ENCODE measurements around the gene PIK3R5.

The PIK3R5 gene

GRCh38 chr17:8893059-8893458, 72.4 kb downstream of the PIK3R5 start:
- in situ Hi-C loops (cut with MboI; ENCODE audit: low sequenced_read_pairs, unreplicated experiment) = loop anchor here (10.0 kb wide), 1 partner anchor 138 kb away; the partner anchor contains the start of gene SPDYE4
- no peak for DNase-seq (ENCODE audit: low spot score)
- TF ChIP-seq CTCF (IDR thresholded peaks at IDR 0.05; ENCODE audit: borderline replicate concordance, control extremely low read depth, extremely low read depth, insufficient read depth, missing control alignments) = no peak

GRCh38 chr17:8892338-8892690, 73.2 kb downstream of the PIK3R5 start:
- no peak for TF ChIP-seq CTCF (IDR thresholded peaks at IDR 0.05; ENCODE audit: borderline replicate concordance, control extremely low read depth, extremely low read depth, insufficient read depth, missing control alignments)
- peak; percentile 77 for DNase-seq (ENCODE audit: low spot score)
- in situ Hi-C loops (cut with MboI; ENCODE audit: low sequenced_read_pairs, unreplicated experiment) = loop anchor here (10.0 kb wide), 1 partner anchor 138 kb away; the partner anchor contains the start of gene SPDYE4

- in situ Hi-C loops (cut with MboI; ENCODE audit: low sequenced_read_pairs, unreplicated experiment) = loop anchor here (10.0 kb wide), 1 partner anchor 136 kb away; the partner anchor contains the start of gene SPDYE4
- DNase-seq (ENCODE audit: low spot score) = no peak
- TF ChIP-seq CTCF (IDR thresholded peaks at IDR 0.05; ENCODE audit: borderline replicate concordance, control extremely low read depth, extremely low read depth, insufficient read depth, missing control alignments) = no peak
Observed at GRCh38 chr17:8890671-8891070, 74.8 kb downstream of the PIK3R5 start.

- in situ Hi-C loops (cut with MboI; ENCODE audit: low sequenced_read_pairs, unreplicated experiment) = loop anchor here (10.0 kb wide), 1 partner anchor 135 kb away; the partner anchor contains the start of gene SPDYE4
- no peak for TF ChIP-seq CTCF (IDR thresholded peaks at IDR 0.05; ENCODE audit: borderline replicate concordance, control extremely low read depth, extremely low read depth, insufficient read depth, missing control alignments)
Observed at GRCh38 chr17:8889458-8890210, 75.9 kb downstream of the PIK3R5 start.

GRCh38 chr17:8888704-8889302, 76.7 kb downstream of the PIK3R5 start:
- no peak for DNase-seq (ENCODE audit: low spot score)
- no peak for TF ChIP-seq CTCF (IDR thresholded peaks at IDR 0.05; ENCODE audit: borderline replicate concordance, control extremely low read depth, extremely low read depth, insufficient read depth, missing control alignments)
- in situ Hi-C loops (cut with MboI; ENCODE audit: low sequenced_read_pairs, unreplicated experiment) = no loop called here

More at GRCh38 chr17:8889458-8890210, 75.9 kb downstream of the PIK3R5 start:
- no peak for DNase-seq (ENCODE audit: low spot score)

- no peak for TF ChIP-seq CTCF (IDR thresholded peaks at IDR 0.05; ENCODE audit: borderline replicate concordance, control extremely low read depth, extremely low read depth, insufficient read depth, missing control alignments)
- in situ Hi-C loops (cut with MboI; ENCODE audit: low sequenced_read_pairs, unreplicated experiment) = no loop called here
- DNase-seq (ENCODE audit: low spot score) = no peak
Observed at GRCh38 chr17:8887834-8888703, 77.4 kb downstream of the PIK3R5 start.
